NCI-H2029 (cell line): ENCODE measurements around the gene SERGEF.

Experiments used
- DNase-seq: peaks from one replicate; lab custom pipeline; 2025; lab: John Stamatoyannopoulos, UW

The SERGEF gene

GRCh38 chr11:17750801-17751165, 262.1 kb downstream of the SERGEF start:
- DNase-seq: no peak

- no peak for DNase-seq
These were observed 262.6 kb downstream of the SERGEF start for GRCh38 chr11:17750013-17750800.

- no peak for DNase-seq
These were observed 263.8 kb downstream of the SERGEF start for GRCh38 chr11:17748761-17749721.

- DNase-seq: no peak
These were observed 264.8 kb downstream of the SERGEF start for GRCh38 chr11:17748044-17748443.

GRCh38 chr11:17747131-17747955, 265.5 kb downstream of the SERGEF start:
- no peak for DNase-seq

- no peak for DNase-seq
These were observed 266.8 kb downstream of the SERGEF start for GRCh38 chr11:17746096-17746495.

- no peak for DNase-seq
These were observed 267.6 kb downstream of the SERGEF start for GRCh38 chr11:17745023-17745772.

- no peak for DNase-seq
These were observed 268.5 kb downstream of the SERGEF start for GRCh38 chr11:17744151-17744940.

GRCh38 chr11:17743808-17744119, 269.1 kb downstream of the SERGEF start:
- DNase-seq: no peak

- DNase-seq: no peak
These were observed 269.6 kb downstream of the SERGEF start for GRCh38 chr11:17743026-17743807.

- DNase-seq: no peak
These were observed 270.8 kb downstream of the SERGEF start for GRCh38 chr11:17742019-17742418.

- DNase-seq: no peak
These were observed 271.4 kb downstream of the SERGEF start for GRCh38 chr11:17741487-17741886.

GRCh38 chr11:17740649-17741235, 272.1 kb downstream of the SERGEF start:
- no peak for DNase-seq

GRCh38 chr11:17739945-17740338, 272.9 kb downstream of the SERGEF start:
- no peak for DNase-seq

- DNase-seq: no peak
These were observed 274.5 kb downstream of the SERGEF start for GRCh38 chr11:17738151-17738973.
